Large intestine (tissue), 3 donors: ENCODE measurements around the gene PDS5A. TPM values are rescaled to one million over a fixed set of nuclear protein-coding genes. Genes with fewer than 3 reads are reported as not detected.
"Not testable (repeated sequence)": the region's sequence is repeated elsewhere in the genome, so short reads cannot be mapped to it uniquely, and the experiment has no call there.

Source experiments
- DNase-seq, 2 donors: peaks; one replicate each; pipeline versions ENCODE4 v3.0.0 to v3.0.0-alpha.2; 2013
- H3K27ac ChIP-seq: one replicate; pipeline ENCODE4 v1.5.1; 2013; ENCODE audit warnings: low read length
- H3K27me3 ChIP-seq: 2 replicates; pipeline ENCODE4 v1.6.1; 2013; ENCODE audit warnings: low read length; ENCODE audit not compliant: control insufficient read depth, insufficient read depth
- H3K36me3 ChIP-seq: 2 replicates; pipeline ENCODE4 v1.6.1; 2013; ENCODE audit warnings: low read length; ENCODE audit not compliant: control insufficient read depth, insufficient read depth
- H3K4me1 ChIP-seq: one replicate; pipeline ENCODE4 v1.6.1; 2013; ENCODE audit warnings: low read length; ENCODE audit not compliant: control insufficient read depth, insufficient read depth
- H3K4me3 ChIP-seq: one replicate; pipeline ENCODE4 v1.5.1; 2013; ENCODE audit warnings: low read length
- H3K9me3 ChIP-seq: one replicate; pipeline ENCODE4 v1.6.1; 2013; ENCODE audit warnings: mild to moderate bottlenecking, low read depth, low read length, moderate library complexity; ENCODE audit not compliant: control insufficient read depth
- WGBS: methylation state at CpG from one replicate; pipeline ENCODE4 v1.1.5; 2013; ENCODE audit warnings: low lambda C conversion rate; ENCODE audit not compliant: insufficient coverage; 5-methylcytosine and 5-hydroxymethylcytosine counted together
- polyA plus RNA-seq: library from polyadenylated mRNA; unstranded; fragments of 120-200 nt; gene quantifications from one replicate; pipeline ENCODE4 v1.2.1, GENCODE V29; 2013

PDS5A gene
- polyA plus RNA-seq, 1 donor = 48.4 TPM

GRCh38 chr4:39813761-39814160 is 163.9 kb downstream of the PDS5A start:
- WGBS = no CpG with 5 or more reads among the region's 2 CpGs
- H3K4me3 ChIP-seq, DNase-seq, H3K4me1 ChIP-seq, H3K27ac ChIP-seq, H3K36me3 ChIP-seq, H3K27me3 ChIP-seq: not testable (repeated sequence)
- H3K9me3 ChIP-seq = peaks cover 21% of the 10 kb centered on the region

GRCh38 chr4:39813033-39813432 is 164.7 kb downstream of the PDS5A start:
- H3K9me3 ChIP-seq = peaks cover 21% of the 10 kb centered on the region
- H3K36me3 ChIP-seq, H3K4me3 ChIP-seq, DNase-seq, H3K27ac ChIP-seq, H3K27me3 ChIP-seq, H3K4me1 ChIP-seq: not testable (repeated sequence)
- WGBS = no CpG with 5 or more reads among the region's 1 CpG

GRCh38 chr4:39812500-39812899 is 165.2 kb downstream of the PDS5A start:
- Histone ChIP-seq H3K4me3 (no peak overlapping the region), H3K9me3 (peaks cover 21% of the 10 kb centered on the region), H3K27me3 (no peaks in the 10 kb centered on the region), H3K27ac (no peak overlapping the region), H3K4me1 (no peaks in the 10 kb centered on the region), H3K36me3 (no peaks in the 10 kb centered on the region)
- no peak for DNase-seq
- WGBS = no CpG with 5 or more reads among the region's 6 CpGs

- H3K9me3 ChIP-seq = peaks cover 7% of the 10 kb centered on the region
- no peak overlapping the region for H3K27ac ChIP-seq
- no CpG with 5 or more reads among the region's 8 CpGs for WGBS
- H3K36me3 ChIP-seq = no peaks in the 10 kb centered on the region
- H3K4me3 ChIP-seq = no peak overlapping the region
- no peaks in the 10 kb centered on the region for H3K27me3 ChIP-seq
- H3K4me1 ChIP-seq = no peaks in the 10 kb centered on the region
- DNase-seq = no peak
Observed at GRCh38 chr4:39808231-39808749, 169.4 kb downstream of the PDS5A start.

- WGBS = no CpG with 5 or more reads among the region's 4 CpGs
- H3K36me3 ChIP-seq = no peaks in the 10 kb centered on the region
Observed at GRCh38 chr4:39802005-39802404, 175.7 kb downstream of the PDS5A start.

GRCh38 chr4:39792976-39793375 is 184.7 kb downstream of the PDS5A start:
- H3K9me3 ChIP-seq, H3K27me3 ChIP-seq, DNase-seq, H3K4me1 ChIP-seq, H3K27ac ChIP-seq, H3K36me3 ChIP-seq, H3K4me3 ChIP-seq: not testable (repeated sequence)
- no CpG with 5 or more reads among the region's 13 CpGs for WGBS

More at GRCh38 chr4:39802005-39802404, 175.7 kb downstream of the PDS5A start:
- no peak overlapping the region for H3K27ac ChIP-seq
- no peaks in the 10 kb centered on the region for H3K4me1 ChIP-seq
- H3K27me3 ChIP-seq = no peaks in the 10 kb centered on the region
- DNase-seq = no peak
- H3K4me3 ChIP-seq = no peak overlapping the region
- no peaks in the 10 kb centered on the region for H3K9me3 ChIP-seq

GRCh38 chr4:39792529-39792928 is 185.2 kb downstream of the PDS5A start:
- WGBS = no CpG with 5 or more reads among the region's 3 CpGs

GRCh38 chr4:39792128-39792527 is 185.6 kb downstream of the PDS5A start:
- H3K9me3 ChIP-seq = no peaks in the 10 kb centered on the region
- no CpG with 5 or more reads among the region's 5 CpGs for WGBS
- H3K27me3 ChIP-seq = no peaks in the 10 kb centered on the region
- H3K4me3 ChIP-seq = no peak overlapping the region
- H3K27ac ChIP-seq = no peak overlapping the region
- no peaks in the 10 kb centered on the region for H3K36me3 ChIP-seq
- H3K4me1 ChIP-seq = no peaks in the 10 kb centered on the region
- DNase-seq = no peak

More at GRCh38 chr4:39792529-39792928, 185.2 kb downstream of the PDS5A start:
- H3K4me3 ChIP-seq = no peak overlapping the region
- no peak for DNase-seq
- H3K27ac ChIP-seq = no peak overlapping the region
- no peaks in the 10 kb centered on the region for H3K27me3 ChIP-seq
- H3K9me3 ChIP-seq = no peaks in the 10 kb centered on the region
- H3K4me1 ChIP-seq = no peaks in the 10 kb centered on the region
- H3K36me3 ChIP-seq = no peaks in the 10 kb centered on the region

- no peak for DNase-seq
- H3K4me3 ChIP-seq = no peak overlapping the region
- H3K27me3 ChIP-seq = no peaks in the 10 kb centered on the region
- H3K9me3 ChIP-seq = no peaks in the 10 kb centered on the region
- no CpG with 5 or more reads among the region's 4 CpGs for WGBS
- no peak overlapping the region for H3K27ac ChIP-seq
- H3K36me3 ChIP-seq = no peaks in the 10 kb centered on the region
- no peaks in the 10 kb centered on the region for H3K4me1 ChIP-seq
Observed at GRCh38 chr4:39786838-39787237, 190.9 kb downstream of the PDS5A start.

GRCh38 chr4:39785083-39785482 is 192.6 kb downstream of the PDS5A start:
- Histone ChIP-seq H3K27ac (no peak overlapping the region), H3K4me1 (no peaks in the 10 kb centered on the region), H3K4me3 (no peak overlapping the region), H3K36me3 (no peaks in the 10 kb centered on the region), H3K9me3 (no peaks in the 10 kb centered on the region), H3K27me3 (no peaks in the 10 kb centered on the region)
- DNase-seq = no peak
- WGBS = no CpG with 5 or more reads among the region's 1 CpG

- not testable (repeated sequence) for DNase-seq, H3K9me3 ChIP-seq, H3K27ac ChIP-seq, H3K4me3 ChIP-seq, H3K27me3 ChIP-seq, H3K4me1 ChIP-seq
- no CpG with 5 or more reads among the region's 2 CpGs for WGBS
- peaks cover 16% of the 10 kb centered on the region for H3K36me3 ChIP-seq
Observed at GRCh38 chr4:39781988-39782387, 195.7 kb downstream of the PDS5A start.
